ENCODE measurements around the gene SNORC. TPM values are rescaled to one million over a fixed set of nuclear protein-coding genes. Genes with fewer than 3 reads are reported as not detected.

The SNORC gene
- total and polyA plus RNA-seq, 2 of the 13 experiments (the other 11 are each of a cell fraction or from before 2014, with no cell fraction given) = 59.1 to 86.1 TPM

GRCh38 chr2:232883116-232883721 lies 13.2 kb downstream of the SNORC start:
- 95% methylated on average over 23 of the region's 29 CpGs for WGBS (ENCODE audit: low lambda C conversion rate)
- Histone ChIP-seq H4K20me1 (ENCODE audit: insufficient read depth, low read length) (peaks cover 3% of the 10 kb centered on the region; the same call in 1 of the 2 replicates), H3K4me3 (replicated peaks in 1 of 3; ENCODE audit: insufficient read depth in 1 of 3, low read depth in 2 of 3, low read length in 3 of 3) (no peak overlapping the region), H3K4me1 (ENCODE audit: insufficient read depth, low read length) (peaks cover 33% of the 10 kb centered on the region), H3K4me2 (ENCODE audit: low read depth, low read length) (no peak overlapping the region), H3K36me3 (replicated peaks in 1 of 2; ENCODE audit: control insufficient read depth in 1 of 2, insufficient read depth in 2 of 2, low read length in 2 of 2) (peaks cover 10 to 41% of the 10 kb centered on the region in 2 experiments), H3K9ac (ENCODE audit: insufficient read depth, low read depth, low read length) (no peak overlapping the region), H3K9me3 (ENCODE audit: low read length) (no peaks in the 10 kb centered on the region), H3K27ac (ENCODE audit: extremely low read length, insufficient read depth, low read length) (no peak overlapping the region), H3K27me3 (ENCODE audit: control insufficient read depth in 1 of 2, insufficient read depth in 2 of 2, low read length in 2 of 2) (no peaks in the 10 kb centered on the region), H2AFZ (ENCODE audit: low read length) (no peak overlapping the region), H3K79me2 (ENCODE audit: insufficient read depth, low read length) (peaks cover 8% of the 10 kb centered on the region)
- POLR2A ChIA-PET = interaction anchor here (5.3 kb wide), 1 partner anchor 27 kb away, joined by 35 read pairs; no protein-coding TSS in a partner anchor
- CTCF ChIA-PET (ENCODE audit: low intra/inter-chr PET ratio, low total read pairs) = no interaction called here
- in situ Hi-C loops (cut with HindIII; ENCODE audit: extremely low pct_ligation_motif_present, low pct_unique_long_range_greater_than_20kb) = no loop called here
- no peak for DNase-seq (ENCODE audit: low spot score)
- no peak for FAIRE-seq
- intact Hi-C loops (cut with micrococcal nuclease; ENCODE audit: unreplicated experiment) = no loop called here
- BruUV-seq (replicated peaks) = no TSS peak
- peak; percentile 1; the same call in 1 of the 3 replicates for ATAC-seq
- TF ChIP-seq RBFOX2 (IDR thresholded peaks at IDR 0.05; ENCODE audit: low read depth, low read length) = peak; percentile 42
- TF ChIP-seq POLR2G (IDR thresholded peaks at IDR 0.05; ENCODE audit: low read depth, low read length) = peak; percentile 50; the same call in 1 of the 2 replicates
- no peak for TF ChIP-seq ZBTB26 (CRISPR knock-in tag; IDR thresholded peaks at IDR 0.05; ENCODE audit: borderline replicate concordance)
- TF ChIP-seq ATF1 (CRISPR knock-in tag; IDR thresholded peaks at IDR 0.05) = no peak
- no peak for TF ChIP-seq ZNF280B (CRISPR knock-in tag; IDR thresholded peaks at IDR 0.05; ENCODE audit: borderline replicate concordance)
- peak; percentile 80 for TF ChIP-seq HNRNPLL (IDR thresholded peaks at IDR 0.05; ENCODE audit: low read depth, low read length, poor library complexity, severe bottlenecking)
- no peak for TF ChIP-seq ZNF720 (CRISPR knock-in tag; IDR thresholded peaks at IDR 0.05)
- TF ChIP-seq ZFP1 (CRISPR knock-in tag; IDR thresholded peaks at IDR 0.05) = no peak
- no peak for TF ChIP-seq PTBP1 (IDR thresholded peaks at IDR 0.05; ENCODE audit: low read depth, low read length, poor library complexity, severe bottlenecking)
- TF ChIP-seq ZNF891 (CRISPR knock-in tag; IDR thresholded peaks at IDR 0.05) = no peak
- no peak for TF ChIP-seq ZBTB20 (CRISPR knock-in tag; IDR thresholded peaks at IDR 0.05; ENCODE audit: borderline replicate concordance, low read depth)
- peak; percentile 6; the same call in 1 of the 2 replicates for TF ChIP-seq ZNF326 (CRISPR knock-in tag; IDR thresholded peaks at IDR 0.05; ENCODE audit: borderline replicate concordance)
- TF ChIP-seq ZNF746 (CRISPR knock-in tag; IDR thresholded peaks at IDR 0.05) = no peak
- no peak for TF ChIP-seq ZNF562 (CRISPR knock-in tag; IDR thresholded peaks at IDR 0.05; ENCODE audit: borderline replicate concordance)
- TF ChIP-seq, protein P1, sequence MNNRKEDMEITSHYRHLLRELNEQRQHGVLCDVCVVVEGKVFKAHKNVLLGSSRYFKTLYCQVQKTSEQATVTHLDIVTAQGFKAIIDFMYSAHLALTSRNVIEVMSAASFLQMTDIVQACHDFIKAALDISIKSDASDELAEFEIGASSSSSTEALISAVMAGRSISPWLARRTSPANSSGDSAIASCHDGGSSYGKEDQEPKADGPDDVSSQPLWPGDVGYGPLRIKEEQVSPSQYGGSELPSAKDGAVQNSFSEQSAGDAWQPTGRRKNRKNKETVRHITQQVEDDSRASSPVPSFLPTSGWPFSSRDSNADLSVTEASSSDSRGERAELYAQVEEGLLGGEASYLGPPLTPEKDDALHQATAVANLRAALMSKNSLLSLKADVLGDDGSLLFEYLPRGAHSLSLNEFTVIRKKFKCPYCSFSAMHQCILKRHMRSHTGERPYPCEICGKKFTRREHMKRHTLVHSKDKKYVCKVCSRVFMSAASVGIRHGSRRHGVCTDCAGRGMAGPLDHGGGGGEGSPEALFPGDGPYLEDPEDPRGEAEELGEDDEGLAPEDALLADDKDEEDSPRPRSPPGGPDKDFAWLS (CRISPR knock-in tag; IDR thresholded peaks at IDR 0.05; ENCODE audit: borderline replicate concordance) = 0 out of 2 replicates have a peak, but pooled peaks have one; percentile 61
- TF ChIP-seq PHF20 (CRISPR knock-in tag; IDR thresholded peaks at IDR 0.05) = no peak
- TF ChIP-seq, protein P2, sequence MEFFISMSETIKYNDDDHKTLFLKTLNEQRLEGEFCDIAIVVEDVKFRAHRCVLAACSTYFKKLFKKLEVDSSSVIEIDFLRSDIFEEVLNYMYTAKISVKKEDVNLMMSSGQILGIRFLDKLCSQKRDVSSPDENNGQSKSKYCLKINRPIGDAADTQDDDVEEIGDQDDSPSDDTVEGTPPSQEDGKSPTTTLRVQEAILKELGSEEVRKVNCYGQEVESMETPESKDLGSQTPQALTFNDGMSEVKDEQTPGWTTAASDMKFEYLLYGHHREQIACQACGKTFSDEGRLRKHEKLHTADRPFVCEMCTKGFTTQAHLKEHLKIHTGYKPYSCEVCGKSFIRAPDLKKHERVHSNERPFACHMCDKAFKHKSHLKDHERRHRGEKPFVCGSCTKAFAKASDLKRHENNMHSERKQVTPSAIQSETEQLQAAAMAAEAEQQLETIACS (CRISPR knock-in tag; IDR thresholded peaks at IDR 0.05) = no peak
- no peak for TF ChIP-seq ZNF567 (CRISPR knock-in tag; IDR thresholded peaks at IDR 0.05; ENCODE audit: borderline replicate concordance)
- TF ChIP-seq CCDC6 (CRISPR knock-in tag; IDR thresholded peaks at IDR 0.05) = 0 out of 2 replicates have a peak, but pooled peaks have one; percentile 34
